Left kidney (tissue), 2 donors: ENCODE measurements around the gene CACNG1. TPM values are rescaled to one million over a fixed set of nuclear protein-coding genes. Genes with fewer than 3 reads are reported as not detected.
"Not testable (repeated sequence)": the region's sequence is repeated elsewhere in the genome, so short reads cannot be mapped to it uniquely, and the experiment has no call there.

Experiments
- DNase-seq: peaks from one replicate; pipeline ENCODE4 v3.0.0-alpha.2; 2013
- polyA plus RNA-seq: library from polyadenylated mRNA; unstranded; fragments of 120-200 nt; gene quantifications from one replicate; pipeline ENCODE4 v1.2.1, GENCODE V29; 2013; ENCODE audit not compliant: insufficient read length

The CACNG1 gene
- polyA plus RNA-seq, 1 donor: not detected

- no peak for DNase-seq
Measured at GRCh38 chr17:67080804-67081203, 36.5 kb downstream of the CACNG1 start.

- DNase-seq: no peak
Measured at GRCh38 chr17:67082107-67082506, 37.8 kb downstream of the CACNG1 start.

- no peak for DNase-seq
Measured at GRCh38 chr17:67085406-67085805, 41.1 kb downstream of the CACNG1 start.

GRCh38 chr17:67088639-67089038, 44.3 kb downstream of the CACNG1 start:
- no peak for DNase-seq

- DNase-seq: no peak
Measured at GRCh38 chr17:67090341-67090740, 46.0 kb downstream of the CACNG1 start.

- no peak for DNase-seq
Measured at GRCh38 chr17:67092291-67092690, 47.9 kb downstream of the CACNG1 start.

- not testable (repeated sequence) for DNase-seq
Measured at GRCh38 chr17:67092710-67093109, 48.4 kb downstream of the CACNG1 start.

- no peak for DNase-seq
Measured at GRCh38 chr17:67093348-67093747, 49.0 kb downstream of the CACNG1 start.

GRCh38 chr17:67095291-67095690, 50.9 kb downstream of the CACNG1 start:
- DNase-seq: not testable (repeated sequence)

- no peak for DNase-seq
Measured at GRCh38 chr17:67095803-67096202, 51.4 kb downstream of the CACNG1 start.

GRCh38 chr17:67096609-67097008, 52.3 kb downstream of the CACNG1 start:
- DNase-seq: no peak

GRCh38 chr17:67098006-67098405, 53.7 kb downstream of the CACNG1 start:
- DNase-seq: no peak

GRCh38 chr17:67104641-67105040, 60.3 kb downstream of the CACNG1 start:
- DNase-seq: not testable (repeated sequence)

GRCh38 chr17:67105213-67105612, 60.9 kb downstream of the CACNG1 start:
- no peak for DNase-seq

Other genes with a start within 250 kb of the CACNG1 start
- 3.2 TPM for gene CACNG5, start 209.4 kb upstream of the CACNG1 start, polyA plus RNA-seq
- 3.5 TPM for gene CACNG4, start 79.8 kb upstream of the CACNG1 start, polyA plus RNA-seq
- gene HELZ, start 200.6 kb downstream of the CACNG1 start, polyA plus RNA-seq: 40.5 TPM